B cell (primary cell): ENCODE measurements around the gene TMOD3.

Experiments
- CTCF ChIP-seq: fragments of 200-600 bp; IDR thresholded peaks from one replicate; pipeline ENCODE4 v1.8.0; 2022; ENCODE audit warnings: antibody characterized with exemption, mild to moderate bottlenecking
- EZH2 ChIP-seq: IDR thresholded peaks from 2 replicates; pipeline ENCODE4 v1.6.1; 2012; ENCODE audit warnings: borderline replicate concordance, low read depth, mild to moderate bottlenecking, moderate library complexity, low read length; ENCODE audit not compliant: insufficient read depth, poor library complexity, severe bottlenecking

DNA sequence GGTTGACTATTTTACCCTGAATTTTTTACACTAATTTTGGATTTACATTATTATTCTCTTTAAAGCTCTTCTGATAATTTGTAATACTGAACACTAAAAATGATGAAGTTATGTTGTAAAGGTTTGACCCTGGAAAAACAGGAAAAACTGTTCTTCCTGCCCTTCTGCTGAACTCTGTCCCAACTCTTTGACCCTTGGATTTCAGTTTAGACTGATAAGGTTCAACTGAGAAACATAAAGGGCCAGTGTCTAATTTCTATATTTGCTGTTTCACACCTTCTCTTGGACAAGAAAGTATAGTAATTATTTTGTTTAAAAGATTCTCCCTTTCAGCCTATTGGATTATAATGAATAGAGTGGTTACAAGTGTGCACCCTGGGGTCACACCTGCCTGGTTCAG lies 12.8 kb upstream of the TMOD3 start:
- TF ChIP-seq EZH2 = no peak
- no peak for TF ChIP-seq CTCF
